Measurements from ENCODE around the gene ZNF611. TPM values are rescaled to one million over a fixed set of nuclear protein-coding genes. Genes with fewer than 3 reads are reported as not detected.
"Not testable (repeated sequence)": the region's sequence is repeated elsewhere in the genome, so short reads cannot be mapped to it uniquely, and the experiment has no call there.

Gene ZNF611
- total and polyA plus RNA-seq, 9 of the 15 experiments (the other 6 are each of a cell fraction or from before 2014, with no cell fraction given) = 3.7 to 29.6 (median 12.8) TPM

DNA sequence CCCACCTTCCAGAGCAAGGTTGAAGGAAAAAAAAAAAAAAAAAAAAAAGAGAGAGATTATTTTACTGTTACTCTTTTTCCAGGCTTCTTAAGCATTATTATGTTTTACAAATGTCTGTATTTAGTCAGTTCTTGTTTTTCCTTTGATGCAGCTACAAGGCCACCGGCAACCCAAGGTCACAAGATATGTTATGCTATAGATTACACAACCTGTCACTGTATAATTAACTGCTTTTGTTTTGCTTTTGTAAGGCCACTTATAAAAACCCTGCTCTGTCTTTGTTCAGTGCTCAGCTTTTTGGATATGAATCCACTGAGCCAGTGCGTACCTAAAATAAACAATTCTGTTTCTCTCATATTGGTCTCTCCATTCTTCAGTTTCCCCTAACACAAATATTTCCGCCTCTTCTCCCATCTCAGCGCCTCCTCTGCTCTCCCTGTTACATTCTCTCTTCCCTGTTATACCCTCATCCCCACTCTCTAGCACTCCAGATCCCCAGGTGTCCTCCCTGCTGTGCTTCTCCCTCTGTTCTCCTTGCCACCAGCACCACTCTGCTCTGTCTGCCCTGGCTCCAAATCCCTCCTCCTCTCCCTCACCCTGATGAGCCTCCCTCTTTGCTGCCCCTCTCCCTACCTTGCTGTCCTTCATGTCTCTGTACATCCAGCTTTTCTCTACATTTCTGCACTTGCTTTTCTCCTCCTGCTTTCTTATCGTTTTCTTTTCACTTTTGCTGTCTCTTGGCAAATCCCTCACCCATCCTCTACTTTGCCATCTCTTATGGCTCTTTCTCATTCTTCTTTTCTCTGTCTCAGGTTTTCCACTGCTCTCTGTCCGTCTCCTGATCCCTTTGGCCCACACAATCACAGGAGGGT, 45.7 kb downstream of the ZNF611 start:
- H3K36me3 ChIP-seq (ENCODE audit: control insufficient read depth, insufficient read depth, low read length) = peaks cover 15% of the 10 kb centered on the region; the same call in 1 of the 3 replicates
- ATAC-seq; H3K9me3 ChIP-seq (replicated peaks; ENCODE audit: control insufficient read depth, insufficient read depth, low read depth, low read length); H3K9me1 ChIP-seq (ENCODE audit: control insufficient read depth, insufficient read depth, low read length); CTCF ChIA-PET (ENCODE audit: low intra/inter-chr PET ratio); H3K27me3 ChIP-seq (ENCODE audit: control insufficient read depth in 2 of 2, insufficient read depth in 2 of 2, low read length in 2 of 2); intact Hi-C loops (cut with micrococcal nuclease); H4K20me1 ChIP-seq (replicated peaks; ENCODE audit: control insufficient read depth, insufficient read depth, low read length); H2AFZ ChIP-seq (ENCODE audit: low read depth, low read length); FAIRE-seq: not testable (repeated sequence)
- TSS peak; percentile 64 for BruUV-seq (replicated peaks)
- WGBS (ENCODE audit: insufficient coverage, low coverage, missing lambda C conversion rate) = 2% methylated on average over 6 of the region's 6 CpGs
- POLR2A ChIA-PET = interaction anchor here (1.4 kb wide), 1 partner anchor 10 kb away, joined by 3 read pairs; no protein-coding TSS in a partner anchor
- peak overlapping the region; percentile 80 to 98 for H3K9ac ChIP-seq (ENCODE audit: insufficient read depth in 1 of 2, low read depth in 2 of 2, low read length in 2 of 2)
- DNase-seq (ENCODE audit: extremely low read depth in 1 of 4, low spot score in 3 of 4) = peak in 2 of 4 experiments; percentile 12 to 44
- H3K4me3 ChIP-seq = peak overlapping the region; percentile 60
- peaks cover 55% of the 10 kb centered on the region for H3K79me2 ChIP-seq (ENCODE audit: control insufficient read depth, insufficient read depth, low read length)
- H3K4me1 ChIP-seq (replicated peaks in 1 of 2; ENCODE audit: control insufficient read depth in 2 of 2, insufficient read depth in 2 of 2, low read length in 2 of 2) = peaks cover 22 to 39% of the 10 kb centered on the region in 2 experiments
- in situ Hi-C loops (cut with MboI) = loop anchor here (5.0 kb wide), 1 partner anchor 678 kb away; the partner anchor contains the start of gene ZNF525
- peak overlapping the region; percentile 84 for H3K4me2 ChIP-seq (ENCODE audit: insufficient read depth, low read length)
- peak overlapping the region; percentile 94 for H3K27ac ChIP-seq (ENCODE audit: extremely low read depth, low read depth, low read length)
- TF ChIP-seq SUPT5H (IDR thresholded peaks at IDR 0.05) = 0 out of 2 replicates have a peak, but pooled peaks have one; percentile 23
- peak; percentile 35 for TF ChIP-seq BRD9 (IDR thresholded peaks at IDR 0.05; ENCODE audit: low read depth, partially characterized antibody)
- TF ChIP-seq, protein P1, sequence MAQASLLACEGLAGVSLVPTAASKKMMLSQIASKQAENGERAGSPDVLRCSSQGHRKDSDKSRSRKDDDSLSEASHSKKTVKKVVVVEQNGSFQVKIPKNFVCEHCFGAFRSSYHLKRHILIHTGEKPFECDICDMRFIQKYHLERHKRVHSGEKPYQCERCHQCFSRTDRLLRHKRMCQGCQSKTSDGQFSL (CRISPR knock-in tag; IDR thresholded peaks at IDR 0.05) = not testable (repeated sequence)
- TF ChIP-seq, protein P1 (tag; IDR thresholded peaks at IDR 0.05) = 0 out of 4 replicates have a peak, but pooled peaks of 1 of the 2 experiments have one; percentile 33
- TF ChIP-seq SMARCA4 (IDR thresholded peaks at IDR 0.05) = peak; percentile 52; the same call in 1 of the 2 replicates
- 0 out of 2 replicates have a peak, but pooled peaks have one; percentile 28 for TF ChIP-seq DPF2 (IDR thresholded peaks at IDR 0.05)
- TF ChIP-seq ESRRA (IDR thresholded peaks at IDR 0.05; ENCODE audit: borderline replicate concordance, low read depth) = peak; percentile 65; the same call in 1 of the 2 replicates
- TF ChIP-seq, protein P2, sequence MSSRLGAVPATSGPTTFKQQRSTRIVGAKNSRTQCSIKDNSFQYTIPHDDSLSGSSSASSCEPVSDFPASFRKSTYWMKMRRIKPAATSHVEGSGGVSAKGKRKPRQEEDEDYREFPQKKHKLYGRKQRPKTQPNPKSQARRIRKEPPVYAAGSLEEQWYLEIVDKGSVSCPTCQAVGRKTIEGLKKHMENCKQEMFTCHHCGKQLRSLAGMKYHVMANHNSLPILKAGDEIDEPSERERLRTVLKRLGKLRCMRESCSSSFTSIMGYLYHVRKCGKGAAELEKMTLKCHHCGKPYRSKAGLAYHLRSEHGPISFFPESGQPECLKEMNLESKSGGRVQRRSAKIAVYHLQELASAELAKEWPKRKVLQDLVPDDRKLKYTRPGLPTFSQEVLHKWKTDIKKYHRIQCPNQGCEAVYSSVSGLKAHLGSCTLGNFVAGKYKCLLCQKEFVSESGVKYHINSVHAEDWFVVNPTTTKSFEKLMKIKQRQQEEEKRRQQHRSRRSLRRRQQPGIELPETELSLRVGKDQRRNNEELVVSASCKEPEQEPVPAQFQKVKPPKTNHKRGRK (tag; IDR thresholded peaks at IDR 0.05) = peak; percentile 32; the same call in 1 of the 2 replicates
- TF ChIP-seq SMARCE1 (IDR thresholded peaks at IDR 0.05) = 0 out of 2 replicates have a peak, but pooled peaks have one; percentile 39
- TF ChIP-seq CEBPG (CRISPR knock-in tag; IDR thresholded peaks at IDR 0.05) = peak; percentile 9; the same call in 1 of the 2 replicates
- peak; percentile 60 to 64; a peak in 3 of 4 replicates for TF ChIP-seq CEBPG (tag; conservative IDR thresholded peaks at IDR 0.05 in 1 of 2, IDR thresholded peaks at IDR 0.05 in 1 of 2)
- TF ChIP-seq, protein P3, sequence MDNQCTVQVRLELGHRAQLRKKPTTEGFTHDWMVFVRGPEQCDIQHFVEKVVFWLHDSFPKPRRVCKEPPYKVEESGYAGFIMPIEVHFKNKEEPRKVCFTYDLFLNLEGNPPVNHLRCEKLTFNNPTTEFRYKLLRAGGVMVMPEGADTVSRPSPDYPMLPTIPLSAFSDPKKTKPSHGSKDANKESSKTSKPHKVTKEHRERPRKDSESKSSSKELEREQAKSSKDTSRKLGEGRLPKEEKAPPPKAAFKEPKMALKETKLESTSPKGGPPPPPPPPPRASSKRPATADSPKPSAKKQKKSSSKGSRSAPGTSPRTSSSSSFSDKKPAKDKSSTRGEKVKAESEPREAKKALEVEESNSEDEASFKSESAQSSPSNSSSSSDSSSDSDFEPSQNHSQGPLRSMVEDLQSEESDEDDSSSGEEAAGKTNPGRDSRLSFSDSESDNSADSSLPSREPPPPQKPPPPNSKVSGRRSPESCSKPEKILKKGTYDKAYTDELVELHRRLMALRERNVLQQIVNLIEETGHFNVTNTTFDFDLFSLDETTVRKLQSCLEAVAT (IDR thresholded peaks at IDR 0.05) = peak in 1 of 2 experiments; percentile 66; a peak in 2 of 4 replicates
- TF ChIP-seq ZNF384 (IDR thresholded peaks at IDR 0.05; ENCODE audit: low read depth, low read length) = 0 out of 2 replicates have a peak, but pooled peaks have one; percentile 5
- peak; percentile 97 for TF ChIP-seq MEIS2 (IDR thresholded peaks at IDR 0.05; ENCODE audit: partially characterized antibody)
- TF ChIP-seq HDAC1 (IDR thresholded peaks at IDR 0.05) = 0 out of 4 replicates have a peak, but pooled peaks of 1 of the 2 experiments have one; percentile 29
- TF ChIP-seq ARID1B (IDR thresholded peaks at IDR 0.05) = 0 out of 2 replicates have a peak, but pooled peaks have one; percentile 8
- peak; percentile 89 for TF ChIP-seq CEBPB (tag; IDR thresholded peaks at IDR 0.05)
- TF ChIP-seq ZNF263 (CRISPR knock-in tag; IDR thresholded peaks at IDR 0.05; ENCODE audit: borderline replicate concordance) = peak; percentile 74

All from K562 (cell line).